ENCODE results near the gene ARFRP1. TPM values are rescaled to one million over a fixed set of nuclear protein-coding genes. Genes with fewer than 3 reads are reported as not detected.

ARFRP1 gene
- total and polyA plus RNA-seq, 10 donors: 36.7 to 118 (median 67.3) TPM

DNA sequence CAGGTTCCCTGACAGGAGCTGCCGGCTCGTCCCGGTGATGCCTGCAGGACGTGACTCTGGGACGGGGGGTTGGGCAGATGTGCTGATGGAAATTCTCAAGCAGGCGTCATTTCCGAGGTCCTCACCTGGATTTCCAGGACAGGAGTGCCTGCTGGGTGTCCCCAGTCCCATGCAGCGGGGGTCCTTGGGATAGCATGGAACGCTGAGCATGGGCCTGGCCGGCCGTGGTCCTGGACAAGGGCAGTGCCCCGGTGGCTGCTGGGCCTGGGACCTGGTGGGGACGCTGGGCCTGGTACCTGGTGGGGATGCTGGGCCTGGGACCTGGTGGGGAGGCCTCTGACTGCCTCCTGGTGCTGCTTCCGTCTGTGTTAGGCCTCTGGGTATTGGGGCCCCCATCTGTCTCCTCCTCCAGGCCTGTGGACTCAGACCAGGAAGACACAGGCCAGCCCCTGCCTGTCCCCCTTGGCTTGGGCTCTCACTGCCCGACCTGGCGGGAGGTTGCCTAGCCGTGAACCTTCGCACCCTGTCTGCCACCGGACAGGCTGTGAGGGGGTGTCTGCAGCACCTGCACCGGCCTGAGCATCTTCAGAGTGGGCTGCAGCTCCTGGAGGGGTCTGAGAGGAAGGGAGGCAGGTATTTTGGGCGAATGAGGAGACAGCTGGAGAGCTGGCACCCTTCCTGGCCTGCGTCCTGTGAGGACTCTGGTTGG lies 43.5 kb downstream of the ARFRP1 start:
- intact Hi-C loops (cut with DNase I; ENCODE audit: low total_unique reads): no loop called here
- H3K9me3 ChIP-seq: no peaks in the 10 kb centered on the region
- H3K36me3 ChIP-seq: peaks cover 4 to 92% (median 61%) of the 10 kb centered on the region in 6 donors
- peaks cover 3 to 18% (median 7%) of the 10 kb centered on the region in 6 donors for H3K4me1 ChIP-seq
- no peaks in the 10 kb centered on the region for H3K27me3 ChIP-seq (replicated peaks in 1 of 7)
- TF ChIP-seq POLR2AphosphoS5 (IDR thresholded peaks at IDR 0.05) (no peak), POLR2A (IDR thresholded peaks at IDR 0.05) (no peak)
- TF ChIP-seq, protein P1, sequence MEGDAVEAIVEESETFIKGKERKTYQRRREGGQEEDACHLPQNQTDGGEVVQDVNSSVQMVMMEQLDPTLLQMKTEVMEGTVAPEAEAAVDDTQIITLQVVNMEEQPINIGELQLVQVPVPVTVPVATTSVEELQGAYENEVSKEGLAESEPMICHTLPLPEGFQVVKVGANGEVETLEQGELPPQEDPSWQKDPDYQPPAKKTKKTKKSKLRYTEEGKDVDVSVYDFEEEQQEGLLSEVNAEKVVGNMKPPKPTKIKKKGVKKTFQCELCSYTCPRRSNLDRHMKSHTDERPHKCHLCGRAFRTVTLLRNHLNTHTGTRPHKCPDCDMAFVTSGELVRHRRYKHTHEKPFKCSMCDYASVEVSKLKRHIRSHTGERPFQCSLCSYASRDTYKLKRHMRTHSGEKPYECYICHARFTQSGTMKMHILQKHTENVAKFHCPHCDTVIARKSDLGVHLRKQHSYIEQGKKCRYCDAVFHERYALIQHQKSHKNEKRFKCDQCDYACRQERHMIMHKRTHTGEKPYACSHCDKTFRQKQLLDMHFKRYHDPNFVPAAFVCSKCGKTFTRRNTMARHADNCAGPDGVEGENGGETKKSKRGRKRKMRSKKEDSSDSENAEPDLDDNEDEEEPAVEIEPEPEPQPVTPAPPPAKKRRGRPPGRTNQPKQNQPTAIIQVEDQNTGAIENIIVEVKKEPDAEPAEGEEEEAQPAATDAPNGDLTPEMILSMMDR (IDR thresholded peaks at IDR 0.05 in 8 of 11, conservative IDR thresholded peaks at IDR 0.05 in 3 of 11): no peak
- no peak overlapping the region for H3K4me3 ChIP-seq
- no peak overlapping the region for H3K27ac ChIP-seq
- no peak for DNase-seq
- 88 to 94% (median 92%) methylated on average over 13 to 22 of the region's 22 CpGs for WGBS, 5 donors

DNA sequence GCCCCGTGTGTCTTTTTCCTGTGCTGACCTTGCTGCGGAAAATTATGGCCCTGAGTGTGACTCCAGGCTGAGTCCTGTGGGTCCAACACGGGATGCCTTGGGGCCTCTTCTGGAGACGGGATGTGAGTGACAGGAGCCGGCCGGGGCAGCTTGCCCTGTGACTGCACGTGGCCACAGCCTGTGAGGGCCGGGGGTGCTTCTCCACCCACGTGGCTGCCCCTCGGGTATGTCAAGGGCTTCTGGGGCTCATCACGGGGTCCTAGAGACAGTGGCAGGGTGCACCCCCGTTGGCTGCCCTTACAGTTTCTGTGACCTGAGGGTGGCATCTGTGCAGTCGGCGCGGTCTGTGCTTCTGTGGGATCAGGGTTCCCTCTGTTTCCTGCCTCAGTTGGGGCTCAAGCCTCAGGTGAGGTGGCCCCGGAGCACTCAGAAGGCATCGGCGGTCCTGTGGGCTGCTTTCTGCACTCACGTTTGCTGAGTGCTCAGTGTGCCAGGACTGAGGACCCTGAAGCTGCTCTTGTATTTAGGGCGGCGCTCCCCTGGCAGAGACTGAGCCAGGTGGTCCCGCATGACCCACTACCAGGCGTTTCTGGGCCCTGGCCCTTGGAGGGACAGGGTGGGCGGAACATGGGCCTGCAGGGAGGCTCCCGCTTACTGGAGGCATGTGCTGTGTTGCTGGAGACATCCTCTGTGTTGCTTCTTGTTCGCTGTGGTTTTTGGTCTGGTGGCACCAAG lies 44.3 kb downstream of the ARFRP1 start:
- Histone ChIP-seq H3K27me3 (replicated peaks in 1 of 7) (no peaks in the 10 kb centered on the region), H3K4me3 (no peak overlapping the region), H3K9me3 (no peaks in the 10 kb centered on the region), H3K36me3 (peaks cover 0 to 84% (median 54%) of the 10 kb centered on the region in 6 donors), H3K27ac (no peak overlapping the region), H3K4me1 (peaks cover 3 to 25% (median 15%) of the 10 kb centered on the region in 6 donors)
- WGBS, 5 donors: 84 to 97% (median 93%) methylated on average over 13 to 26 of the region's 26 CpGs
- DNase-seq: no peak
- intact Hi-C loops (cut with DNase I; ENCODE audit: low total_unique reads): no loop called here
- TF ChIP-seq POLR2A (IDR thresholded peaks at IDR 0.05) (no peak), POLR2AphosphoS5 (IDR thresholded peaks at IDR 0.05) (no peak)
- TF ChIP-seq, protein P1 (IDR thresholded peaks at IDR 0.05 in 8 of 11, conservative IDR thresholded peaks at IDR 0.05 in 3 of 11): no peak

DNA sequence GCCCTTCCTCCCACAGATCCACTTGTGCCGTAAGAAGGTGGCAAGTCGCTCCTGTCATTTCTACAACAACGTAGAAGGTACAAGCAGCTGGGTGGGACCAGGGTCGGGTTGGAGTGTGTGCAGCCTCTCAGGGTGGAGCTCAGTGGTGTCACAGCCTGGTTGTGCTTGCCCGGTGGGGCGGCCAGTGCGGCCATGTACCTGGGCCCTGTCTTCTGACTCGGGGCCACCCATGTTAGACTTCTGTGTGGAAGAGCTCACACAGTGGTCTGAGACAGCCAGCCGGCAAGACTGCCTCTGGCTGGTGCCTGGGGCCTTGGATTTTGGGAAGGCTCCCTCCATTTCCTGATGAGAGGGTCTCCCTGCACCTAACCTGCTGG lies 45.0 kb downstream of the ARFRP1 start:
- TF ChIP-seq, protein P1 (IDR thresholded peaks at IDR 0.05 in 8 of 11, conservative IDR thresholded peaks at IDR 0.05 in 3 of 11): no peak
- no peak for TF ChIP-seq POLR2A (IDR thresholded peaks at IDR 0.05)
- no peak for TF ChIP-seq POLR2AphosphoS5 (IDR thresholded peaks at IDR 0.05)
- intact Hi-C loops (cut with DNase I; ENCODE audit: low total_unique reads): no loop called here
- WGBS, 5 donors: 85 to 98% (median 94%) methylated on average over 8 to 9 of the region's 9 CpGs
- Histone ChIP-seq H3K4me3 (no peak overlapping the region), H3K27ac (no peak overlapping the region), H3K27me3 (replicated peaks in 1 of 7) (no peaks in the 10 kb centered on the region), H3K4me1 (peaks cover 5 to 28% (median 20%) of the 10 kb centered on the region in 6 donors), H3K9me3 (no peaks in the 10 kb centered on the region), H3K36me3 (peaks cover 0 to 77% (median 49%) of the 10 kb centered on the region in 6 donors)
- no peak for DNase-seq

All from spleen (tissue), 11 donors.